A549 (cell line): ENCODE measurements around the gene C1orf115.

Experiments
- CEBPB ChIP-seq, 2 experiments: fragments of >200 bp in 1 of 2; sonication (Bioruptor Twin) in 1 of 2; formaldehyde crosslinking in 1 of 2; IDR thresholded peaks; 2 replicates each; pipeline ENCODE4 v1.6.1; 2012 to 2016
- CHD2 ChIP-seq: fragments of 150-350 bp; IDR thresholded peaks from 2 replicates; pipeline ENCODE4 v1.6.1; 2014; ENCODE audit warnings: low read length; ENCODE audit not compliant: partially characterized antibody
- CTCF ChIP-seq: fragments of >200 bp; sonication (Bioruptor Twin); formaldehyde crosslinking; IDR thresholded peaks from 3 replicates; pipeline ENCODE4 v1.5.1; 2016
- EP300 ChIP-seq, 2 experiments: fragments of >200 bp; sonication (Bioruptor Twin); formaldehyde crosslinking; IDR thresholded peaks; 2 replicates in 1 of 2; 3 replicates in 1 of 2; pipeline ENCODE4 v1.6.1; 2016 to 2017
- ESRRA ChIP-seq: fragments of 150-350 bp; IDR thresholded peaks from 2 replicates; pipeline ENCODE4 v1.6.1; 2014; ENCODE audit warnings: mild to moderate bottlenecking, low read length, borderline replicate concordance
- HOXB13 ChIP-seq: fragments of 250-450 bp; sonication (Bioruptor Pico); IDR thresholded peaks from 2 replicates; pipeline ENCODE4 v1.5.0; 2020; ENCODE audit warnings: low read depth, mild to moderate bottlenecking, moderate library complexity
- MAX ChIP-seq: IDR thresholded peaks from 2 replicates; pipeline ENCODE4 v1.6.1; 2012
- MYC ChIP-seq: IDR thresholded peaks from 2 replicates; pipeline ENCODE4 v1.6.1; 2012; ENCODE audit warnings: mild to moderate bottlenecking, inconsistent platforms, low read length, improper control_type of control experiment, borderline replicate concordance
- NFE2L2 ChIP-seq: fragments of 150-350 bp; conservative IDR thresholded peaks from 2 replicates; pipeline ENCODE4 v1.6.1; 2014; ENCODE audit warnings: low read length
- NR3C1 ChIP-seq: fragments of >200 bp; sonication (Bioruptor Twin); formaldehyde crosslinking; IDR thresholded peaks from 3 replicates; pipeline ENCODE4 v1.6.1; 2017
- ZC3H11A ChIP-seq: fragments of 450-650 bp; IDR thresholded peaks from 2 replicates; pipeline ENCODE4 v1.6.1; 2014; ENCODE audit warnings: antibody characterized with exemption, mild to moderate bottlenecking
- TF ChIP-seq, protein P1 (sequence below): IDR thresholded peaks from 2 replicates; pipeline ENCODE4 v1.6.1; 2012
- TF ChIP-seq, protein P2 (sequence below): fragments of >200 bp; sonication (Bioruptor Twin); formaldehyde crosslinking; IDR thresholded peaks from 2 replicates; pipeline ENCODE4 v1.6.1; 2016
- TF ChIP-seq, protein P3 (sequence below): fragments of 150-350 bp; IDR thresholded peaks from 2 replicates; pipeline ENCODE4 v1.6.1; 2014; ENCODE audit warnings: low read depth, mild to moderate bottlenecking, low read length

DNA sequence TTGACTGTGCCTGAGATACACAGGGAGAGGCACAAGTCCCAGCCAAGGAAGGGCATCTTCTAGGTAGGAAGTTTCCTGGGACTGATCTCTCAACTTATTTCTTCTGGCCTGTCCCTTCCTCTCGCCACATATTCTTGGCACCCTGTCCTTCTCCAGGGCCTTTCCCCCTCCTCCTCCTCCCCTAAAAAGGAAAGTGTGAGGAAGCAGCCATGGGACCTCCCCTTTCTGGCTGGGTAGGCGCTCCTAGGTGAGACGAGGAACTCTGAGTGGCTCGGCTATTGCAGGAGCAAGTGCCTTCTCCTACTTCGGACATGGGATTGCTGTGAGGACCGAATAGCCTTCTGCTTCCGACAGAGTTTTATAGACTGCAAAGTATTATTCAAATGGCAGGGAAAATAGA lies 42.5 kb downstream of the C1orf115 start:
- TF ChIP-seq MAX, result no peak
- TF ChIP-seq CTCF, result no peak
- no peak for TF ChIP-seq HOXB13 (CRISPR knock-in tag)
- TF ChIP-seq, protein P1, sequence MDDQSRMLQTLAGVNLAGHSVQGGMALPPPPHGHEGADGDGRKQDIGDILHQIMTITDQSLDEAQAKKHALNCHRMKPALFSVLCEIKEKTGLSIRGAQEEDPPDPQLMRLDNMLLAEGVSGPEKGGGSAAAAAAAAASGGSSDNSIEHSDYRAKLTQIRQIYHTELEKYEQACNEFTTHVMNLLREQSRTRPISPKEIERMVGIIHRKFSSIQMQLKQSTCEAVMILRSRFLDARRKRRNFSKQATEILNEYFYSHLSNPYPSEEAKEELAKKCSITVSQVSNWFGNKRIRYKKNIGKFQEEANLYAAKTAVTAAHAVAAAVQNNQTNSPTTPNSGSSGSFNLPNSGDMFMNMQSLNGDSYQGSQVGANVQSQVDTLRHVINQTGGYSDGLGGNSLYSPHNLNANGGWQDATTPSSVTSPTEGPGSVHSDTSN, result no peak
- no peak for TF ChIP-seq CHD2
- no peak for TF ChIP-seq ZC3H11A
- no peak for TF ChIP-seq MYC
- TF ChIP-seq, protein P2, sequence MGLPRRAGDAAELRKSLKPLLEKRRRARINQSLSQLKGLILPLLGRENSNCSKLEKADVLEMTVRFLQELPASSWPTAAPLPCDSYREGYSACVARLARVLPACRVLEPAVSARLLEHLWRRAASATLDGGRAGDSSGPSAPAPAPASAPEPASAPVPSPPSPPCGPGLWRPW, result no peak
- TF ChIP-seq, protein P3, sequence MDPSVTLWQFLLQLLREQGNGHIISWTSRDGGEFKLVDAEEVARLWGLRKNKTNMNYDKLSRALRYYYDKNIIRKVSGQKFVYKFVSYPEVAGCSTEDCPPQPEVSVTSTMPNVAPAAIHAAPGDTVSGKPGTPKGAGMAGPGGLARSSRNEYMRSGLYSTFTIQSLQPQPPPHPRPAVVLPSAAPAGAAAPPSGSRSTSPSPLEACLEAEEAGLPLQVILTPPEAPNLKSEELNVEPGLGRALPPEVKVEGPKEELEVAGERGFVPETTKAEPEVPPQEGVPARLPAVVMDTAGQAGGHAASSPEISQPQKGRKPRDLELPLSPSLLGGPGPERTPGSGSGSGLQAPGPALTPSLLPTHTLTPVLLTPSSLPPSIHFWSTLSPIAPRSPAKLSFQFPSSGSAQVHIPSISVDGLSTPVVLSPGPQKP, result no peak
- TF ChIP-seq CEBPB (IDR thresholded peaks at IDR 0.05), result no peak
- TF ChIP-seq NR3C1, result no peak
- TF ChIP-seq ESRRA, result no peak
- TF ChIP-seq NFE2L2, result no peak
- no peak for TF ChIP-seq EP300 (IDR thresholded peaks at IDR 0.05)
